MCF 10A (cell line): ENCODE data around the gene ZNF148. TPM values are rescaled to one million over a fixed set of nuclear protein-coding genes. Genes with fewer than 3 reads are reported as not detected.

Experiments used
- BruUV-seq: library from RNA; stranded (reverse); fragments of 400-500 nt; replicated peaks from 2 replicates; lab custom pipeline; 2021; lab: Mats Ljungman, UMichigan
- CTCF ChIA-PET: fragments of 300-600 bp; sonication (Branson Sonifier 250); formaldehyde crosslinking; extraction: SDS; loops from one replicate; lab custom pipeline; 2021; ENCODE audit warnings: antibody characterized with exemption, inconsistent platforms; lab: Yijun Ruan, JAX
- POLR2A ChIA-PET: fragments of 300-600, 350-650 bp; sonication (Branson Sonifier 250); formaldehyde crosslinking; extraction: SDS; loops from one replicate; lab custom pipeline; 2020; ENCODE audit warnings: antibody characterized with exemption, inconsistent platforms; lab: Yijun Ruan, JAX
- DNase-seq: peaks from one replicate; pipeline ENCODE4 v3.0.0-alpha.2; 2018; ENCODE audit not compliant: unreplicated experiment
- H3K27ac Mint-ChIP-seq: one replicate; pipeline ENCODE4 v1.8.0; 2022; ENCODE audit warnings: mild to moderate bottlenecking, low read depth, mixed read lengths; ENCODE audit not compliant: unreplicated experiment
- H3K27me3 Mint-ChIP-seq: one replicate; pipeline ENCODE4 v1.8.0; 2022; ENCODE audit warnings: mixed read lengths; ENCODE audit not compliant: insufficient read depth, unreplicated experiment
- H3K36me3 Mint-ChIP-seq: one replicate; pipeline ENCODE4 v1.8.0; 2022; ENCODE audit warnings: mild to moderate bottlenecking, moderate library complexity, mixed read lengths; ENCODE audit not compliant: insufficient read depth, unreplicated experiment
- H3K4me1 Mint-ChIP-seq: one replicate; pipeline ENCODE4 v1.8.0; 2022; ENCODE audit warnings: mixed read lengths; ENCODE audit not compliant: insufficient read depth, unreplicated experiment
- H3K4me3 Mint-ChIP-seq: one replicate; pipeline ENCODE4 v1.8.0; 2022; ENCODE audit warnings: mild to moderate bottlenecking, moderate library complexity, mixed read lengths; ENCODE audit not compliant: unreplicated experiment
- H3K9me3 Mint-ChIP-seq: one replicate; pipeline ENCODE4 v1.8.0; 2022; ENCODE audit warnings: mixed read lengths; ENCODE audit not compliant: unreplicated experiment
- intact Hi-C: fragments of 100-400 bp; cut with micrococcal nuclease; formaldehyde crosslinking; loops from 2 replicates; pipeline ENCODE4 v1.14.1; 2022
- total RNA-seq: library from RNA; stranded (reverse); gene quantifications from 2 replicates; pipeline ENCODE4 v1.2.3, GENCODE V29; 2022
- TF ChIP-seq, protein P1 (sequence below): fragments of 200-600 bp; IDR thresholded peaks from one replicate; pipeline ENCODE4 v1.8.0; 2022; ENCODE audit warnings: antibody characterized with exemption, mild to moderate bottlenecking; ENCODE audit not compliant: unreplicated experiment

ZNF148 gene
- total RNA-seq, 1 experiment from 2014 or later: 35.2 TPM

DNA sequence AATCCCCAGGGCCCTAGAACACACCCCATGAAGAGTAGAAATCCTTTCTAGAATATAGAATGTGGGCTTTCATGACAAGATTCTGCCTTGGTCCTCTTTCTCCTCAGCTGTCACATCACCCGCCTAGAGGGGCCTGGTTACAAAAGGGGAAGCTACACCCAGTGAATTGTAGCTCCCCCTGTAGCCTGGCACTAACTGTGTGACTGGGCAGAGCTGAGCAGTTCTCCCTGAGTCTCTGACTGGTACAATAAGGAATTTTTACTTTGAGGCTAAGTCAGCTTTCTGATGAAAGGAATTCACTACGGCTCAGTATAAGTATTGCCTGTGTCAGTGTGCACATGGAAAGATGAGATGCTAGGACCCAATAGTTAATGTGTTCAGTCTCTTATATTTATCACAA, 28.7 kb upstream of the ZNF148 start:
- H3K36me3 Mint-ChIP-seq: no peaks in the 10 kb centered on the region

DNA sequence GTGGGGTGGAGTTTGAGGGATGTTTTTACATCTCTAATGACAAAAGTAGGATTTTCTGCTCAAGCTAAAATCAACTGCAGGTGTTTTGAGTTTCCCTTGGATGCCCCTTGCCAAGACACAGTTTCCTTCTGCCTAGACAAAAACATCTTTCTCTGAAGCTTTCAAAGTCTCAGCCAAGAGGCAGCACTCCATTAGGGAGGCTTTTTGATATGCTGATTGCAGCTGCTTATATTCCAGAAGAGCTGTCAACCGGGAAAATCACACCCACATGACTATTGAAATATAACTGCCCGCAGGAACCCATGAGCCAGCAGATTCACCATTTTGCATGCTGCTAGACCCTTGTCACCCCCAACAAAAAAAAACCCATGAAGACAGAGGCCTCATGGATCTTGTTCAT, 27.5 kb upstream of the ZNF148 start:
- H3K27me3 Mint-ChIP-seq: peaks cover 11% of the 10 kb centered on the region
- intact Hi-C loops: no loop called here
- ChIA-PET CTCF (interaction anchor here (0.6 kb wide), 1 partner anchor 415 kb away, joined by 4 read pairs; no protein-coding TSS in a partner anchor), POLR2A (no interaction called here)
- H3K4me1 Mint-ChIP-seq: no peaks in the 10 kb centered on the region
- no peak overlapping the region for H3K4me3 Mint-ChIP-seq
- DNase-seq: no peak
- H3K9me3 Mint-ChIP-seq: peaks cover 14% of the 10 kb centered on the region
- BruUV-seq: no TSS peak
- H3K27ac Mint-ChIP-seq: no peak overlapping the region
- TF ChIP-seq, protein P1, sequence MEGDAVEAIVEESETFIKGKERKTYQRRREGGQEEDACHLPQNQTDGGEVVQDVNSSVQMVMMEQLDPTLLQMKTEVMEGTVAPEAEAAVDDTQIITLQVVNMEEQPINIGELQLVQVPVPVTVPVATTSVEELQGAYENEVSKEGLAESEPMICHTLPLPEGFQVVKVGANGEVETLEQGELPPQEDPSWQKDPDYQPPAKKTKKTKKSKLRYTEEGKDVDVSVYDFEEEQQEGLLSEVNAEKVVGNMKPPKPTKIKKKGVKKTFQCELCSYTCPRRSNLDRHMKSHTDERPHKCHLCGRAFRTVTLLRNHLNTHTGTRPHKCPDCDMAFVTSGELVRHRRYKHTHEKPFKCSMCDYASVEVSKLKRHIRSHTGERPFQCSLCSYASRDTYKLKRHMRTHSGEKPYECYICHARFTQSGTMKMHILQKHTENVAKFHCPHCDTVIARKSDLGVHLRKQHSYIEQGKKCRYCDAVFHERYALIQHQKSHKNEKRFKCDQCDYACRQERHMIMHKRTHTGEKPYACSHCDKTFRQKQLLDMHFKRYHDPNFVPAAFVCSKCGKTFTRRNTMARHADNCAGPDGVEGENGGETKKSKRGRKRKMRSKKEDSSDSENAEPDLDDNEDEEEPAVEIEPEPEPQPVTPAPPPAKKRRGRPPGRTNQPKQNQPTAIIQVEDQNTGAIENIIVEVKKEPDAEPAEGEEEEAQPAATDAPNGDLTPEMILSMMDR: no peak
- no peaks in the 10 kb centered on the region for H3K36me3 Mint-ChIP-seq

More for the DNA sequence above, 28.7 kb upstream of the ZNF148 start:
- no TSS peak for BruUV-seq
- CTCF ChIA-PET: no interaction called here
- TF ChIP-seq, protein P1: no peak
- intact Hi-C loops: no loop called here
- no peaks in the 10 kb centered on the region for H3K27me3 Mint-ChIP-seq
- H3K4me1 Mint-ChIP-seq: no peaks in the 10 kb centered on the region
- peaks cover 14% of the 10 kb centered on the region for H3K9me3 Mint-ChIP-seq
- no peak for DNase-seq
- H3K27ac Mint-ChIP-seq: no peak overlapping the region
- H3K4me3 Mint-ChIP-seq: no peak overlapping the region
- POLR2A ChIA-PET: no interaction called here

DNA sequence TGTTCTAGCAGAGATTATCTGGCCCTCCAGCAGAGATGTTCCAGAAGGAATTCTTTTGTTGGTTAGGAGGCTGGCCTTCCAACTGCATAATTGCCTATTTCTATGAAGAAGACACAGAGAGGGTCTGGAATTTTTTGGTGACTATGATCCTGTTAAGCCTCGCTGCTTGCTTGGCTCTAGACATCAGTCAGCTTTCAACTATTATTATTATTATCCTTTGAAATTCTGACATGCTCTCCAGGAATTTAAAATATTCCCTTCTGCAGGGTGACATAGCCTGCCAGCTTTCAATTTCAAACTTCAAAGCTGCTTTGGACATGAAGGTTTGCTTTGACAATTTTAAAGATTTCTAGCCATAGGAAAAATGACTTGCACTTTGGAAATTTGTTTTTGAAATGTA, 26.3 kb upstream of the ZNF148 start:
- ChIA-PET CTCF (interaction anchor here (0.7 kb wide), 1 partner anchor 140 kb away, joined by 3 read pairs; no protein-coding TSS in a partner anchor), POLR2A (interaction anchor here (0.7 kb wide), 1 partner anchor 409 kb away, joined by 3 read pairs; no protein-coding TSS in a partner anchor)
- H3K9me3 Mint-ChIP-seq: peaks cover 14% of the 10 kb centered on the region
- H3K27me3 Mint-ChIP-seq: peaks cover 13% of the 10 kb centered on the region
- H3K27ac Mint-ChIP-seq: no peak overlapping the region
- no peaks in the 10 kb centered on the region for H3K36me3 Mint-ChIP-seq
- intact Hi-C loops: no loop called here
- H3K4me1 Mint-ChIP-seq: no peaks in the 10 kb centered on the region
- BruUV-seq: no TSS peak
- no peak for DNase-seq
- TF ChIP-seq, protein P1: no peak
- no peak overlapping the region for H3K4me3 Mint-ChIP-seq

DNA sequence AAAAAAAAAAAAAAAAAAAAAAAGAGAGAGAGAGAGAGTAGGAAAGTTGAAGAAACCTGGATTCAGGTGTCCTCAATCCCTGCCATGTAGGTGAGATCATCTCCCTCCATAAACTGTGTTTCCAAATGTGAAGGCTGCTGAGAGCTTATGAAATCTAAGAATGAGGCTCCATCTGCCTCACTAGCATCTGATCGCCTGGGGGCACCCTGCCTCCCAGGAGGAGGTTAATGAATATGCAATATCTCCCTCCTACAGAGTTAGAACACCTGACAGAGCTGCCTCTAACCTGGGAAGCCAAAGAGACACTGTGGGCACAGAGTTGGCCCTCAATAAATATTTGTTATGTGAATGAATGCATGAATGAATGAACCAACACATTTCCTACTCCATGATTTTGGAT, 23.8 kb upstream of the ZNF148 start:
- Mint-ChIP-seq H3K27ac (no peak overlapping the region), H3K4me1 (no peaks in the 10 kb centered on the region), H3K4me3 (no peak overlapping the region), H3K27me3 (peaks cover 13% of the 10 kb centered on the region), H3K9me3 (no peaks in the 10 kb centered on the region), H3K36me3 (no peaks in the 10 kb centered on the region)
- TF ChIP-seq, protein P1: no peak
- no TSS peak for BruUV-seq
- ChIA-PET CTCF (interaction anchor here (0.5 kb wide), 1 partner anchor 22 kb away, joined by 3 read pairs; no protein-coding TSS in a partner anchor), POLR2A (interaction anchor here (0.6 kb wide), 3 partner anchors 11 to 404 kb away, joined by 3 to 5 read pairs (median 4); no protein-coding TSS in a partner anchor)
- intact Hi-C loops: no loop called here
- peak; percentile 56 for DNase-seq
